HepG2 (cell line): ENCODE measurements around the gene COPZ1. TPM values are rescaled to one million over a fixed set of nuclear protein-coding genes. Genes with fewer than 3 reads are reported as not detected.

Experiments used
- ARHGAP35 ChIP-seq: sonication (generic); formaldehyde crosslinking; IDR thresholded peaks from 2 replicates; pipeline ENCODE4 v1.9.0; 2022; ENCODE audit warnings: mild to moderate bottlenecking, inconsistent platforms, moderate library complexity, missing genetic modification reagents, borderline replicate concordance
- CREB1 ChIP-seq, 2 experiments: fragments of 450-650 bp in 1 of 2; IDR thresholded peaks; 2 replicates each; pipeline ENCODE4 v1.6.1; 2016 to 2017; ENCODE audit warnings: control low read depth in 1 of 2, mild to moderate bottlenecking in 1 of 2, missing compliant biosample characterization in 1 of 2, missing genetic modification characterization in 1 of 2
- FOXK2 ChIP-seq: fragments of 450-650 bp; IDR thresholded peaks from 2 replicates; pipeline ENCODE4 v1.6.1; 2016
- HHEX ChIP-seq: IDR thresholded peaks from 2 replicates; pipeline ENCODE4 v1.6.1; 2016; ENCODE audit warnings: control low read depth
- JUNB ChIP-seq: sonication (generic); formaldehyde crosslinking; IDR thresholded peaks from 2 replicates; pipeline ENCODE4 v1.8.0; 2022; ENCODE audit warnings: missing genetic modification reagents, mild to moderate bottlenecking, borderline replicate concordance
- KAT7 ChIP-seq: IDR thresholded peaks from 2 replicates; pipeline ENCODE4 v1.6.1; 2018; ENCODE audit warnings: borderline replicate concordance, missing compliant biosample characterization
- KDM4B ChIP-seq: sonication (generic); formaldehyde crosslinking; IDR thresholded peaks from 2 replicates; pipeline ENCODE4 v1.4.0; 2020; ENCODE audit warnings: missing genetic modification reagents
- POLR2A ChIP-seq, 2 experiments: IDR thresholded peaks; 2 replicates each; pipeline ENCODE4 v1.6.1; 2011; ENCODE audit warnings: low read depth in 2 of 2, low read length in 2 of 2, mild to moderate bottlenecking in 1 of 2, moderate library complexity in 1 of 2; ENCODE audit not compliant: insufficient read depth in 1 of 2
- RFXANK ChIP-seq: IDR thresholded peaks from 2 replicates; pipeline ENCODE4 v1.6.1; 2016
- SP140L ChIP-seq: sonication (generic); formaldehyde crosslinking; IDR thresholded peaks from 2 replicates; pipeline ENCODE4 v1.4.0; 2020; ENCODE audit warnings: missing genetic modification reagents, borderline replicate concordance
- TARDBP ChIP-seq: sonication (generic); formaldehyde crosslinking; IDR thresholded peaks from 2 replicates; pipeline ENCODE4 v1.8.0; 2022; ENCODE audit warnings: mild to moderate bottlenecking, missing genetic modification reagents
- ZBTB37 ChIP-seq: sonication (generic); formaldehyde crosslinking; IDR thresholded peaks from 2 replicates; pipeline ENCODE4 v1.4.0; 2020; ENCODE audit warnings: mild to moderate bottlenecking, missing genetic modification reagents
- ZFAT ChIP-seq: sonication (generic); formaldehyde crosslinking; conservative IDR thresholded peaks from 2 replicates; pipeline ENCODE4 v1.8.1; 2023; ENCODE audit warnings: missing genetic modification reagents, inconsistent platforms
- ZFP36L1 ChIP-seq: sonication (generic); formaldehyde crosslinking; IDR thresholded peaks from 2 replicates; pipeline ENCODE4 v1.8.0; 2022; ENCODE audit warnings: mild to moderate bottlenecking, missing genetic modification reagents, moderate library complexity
- ZKSCAN5 ChIP-seq: sonication (generic); formaldehyde crosslinking; IDR thresholded peaks from 2 replicates; pipeline ENCODE4 v1.5.1; 2020; ENCODE audit warnings: mild to moderate bottlenecking, missing genetic modification reagents
- ZMYM2 ChIP-seq: sonication (generic); formaldehyde crosslinking; IDR thresholded peaks from 2 replicates; pipeline ENCODE4 v1.8.0; 2022; ENCODE audit warnings: mild to moderate bottlenecking, missing genetic modification reagents
- ZNF225 ChIP-seq: sonication (generic); formaldehyde crosslinking; IDR thresholded peaks from 2 replicates; pipeline ENCODE4 v1.4.0; 2020; ENCODE audit warnings: mild to moderate bottlenecking, missing genetic modification reagents
- ZNF263 ChIP-seq: sonication (generic); formaldehyde crosslinking; IDR thresholded peaks from 2 replicates; pipeline ENCODE4 v1.4.0; 2020; ENCODE audit warnings: missing genetic modification reagents
- ZNF362 ChIP-seq: sonication (generic); formaldehyde crosslinking; IDR thresholded peaks from 2 replicates; pipeline ENCODE4 v1.4.0; 2020; ENCODE audit warnings: missing genetic modification reagents, mild to moderate bottlenecking, borderline replicate concordance
- ZNF510 ChIP-seq: sonication (generic); formaldehyde crosslinking; IDR thresholded peaks from 2 replicates; pipeline ENCODE4 v1.4.0; 2020; ENCODE audit warnings: low read depth, mild to moderate bottlenecking, missing genetic modification reagents
- ZNF605 ChIP-seq: sonication (generic); formaldehyde crosslinking; IDR thresholded peaks from 2 replicates; pipeline ENCODE4 v1.8.0; 2022; ENCODE audit warnings: mild to moderate bottlenecking, missing genetic modification reagents
- ZNF615 ChIP-seq: sonication (generic); formaldehyde crosslinking; IDR thresholded peaks from 2 replicates; pipeline ENCODE4 v1.5.0; 2020; ENCODE audit warnings: mild to moderate bottlenecking, missing genetic modification reagents, borderline replicate concordance
- ZNF687 ChIP-seq: sonication (generic); formaldehyde crosslinking; IDR thresholded peaks from 2 replicates; pipeline ENCODE4 v1.5.1; 2020; ENCODE audit warnings: mild to moderate bottlenecking, missing genetic modification reagents, moderate library complexity
- ZNF761 ChIP-seq: sonication (generic); formaldehyde crosslinking; conservative IDR thresholded peaks from 2 replicates; pipeline ENCODE4 v1.4.0; 2020; ENCODE audit warnings: mild to moderate bottlenecking, missing genetic modification reagents
- ZSCAN12 ChIP-seq: sonication (generic); formaldehyde crosslinking; IDR thresholded peaks from 2 replicates; pipeline ENCODE4 v1.9.0; 2021; ENCODE audit warnings: mild to moderate bottlenecking, missing genetic modification reagents
- polyA plus RNA-seq, 8 experiments: library from polyadenylated mRNA; depleted of rRNA in 3 of 8; stranded (reverse) in 7 of 8; unstranded in 1 of 8; fragments of >200 nt; fragmentation: Illumina TruSeq in 4 of 8; extraction: Trizol in 4 of 8; gene quantifications; 2 replicates each; pipeline versions ENCODE4 v1.2.1 to v1.2.3, GENCODE V29; 2011 to 2016; ENCODE audit warnings: low read depth in 4 of 8, missing spikeins in 1 of 8, mixed read lengths in 1 of 8; ENCODE audit not compliant: insufficient read depth in 1 of 8
- total RNA-seq, 5 experiments: library from RNA; depleted of rRNA; stranded (reverse); fragments of >200 nt; fragmentation: Illumina TruSeq; extraction: Trizol; gene quantifications; 2 replicates each; pipeline ENCODE4 v1.2.3, GENCODE V29; 2016; ENCODE audit warnings: low read depth in 1 of 5

Gene COPZ1
- total and polyA plus RNA-seq, 2 of the 13 experiments (the other 11 are each of a cell fraction or from before 2014, with no cell fraction given): 125 to 184 TPM

GRCh38 chr12:54280468-54281260 is 44.3 kb upstream of the COPZ1 start, which contains the start of gene HNRNPA1 (continued):
- peak; percentile 5; the same call in 1 of the 2 replicates for TF ChIP-seq FOXK2
- no peak for TF ChIP-seq ZNF605 (CRISPR knock-in tag)
- 0 out of 2 replicates have a peak, but pooled peaks have one; percentile 55 for TF ChIP-seq ZNF615 (CRISPR knock-in tag)
- no peak for TF ChIP-seq JUNB (CRISPR knock-in tag)
- TF ChIP-seq ZNF510 (CRISPR knock-in tag): no peak
- peak; percentile 83; the same call in 1 of the 2 replicates for TF ChIP-seq KAT7 (CRISPR knock-in tag)
- peak; percentile 94 for TF ChIP-seq CREB1 (IDR thresholded peaks at IDR 0.05)
- TF ChIP-seq CREB1 (CRISPR knock-in tag; IDR thresholded peaks at IDR 0.05): peak; percentile 97
- no peak for TF ChIP-seq ZNF362 (CRISPR knock-in tag)
- TF ChIP-seq ZNF263: no peak; the same call in none of the 2 replicates
- TF ChIP-seq HHEX (CRISPR knock-in tag): no peak
- peak; percentile 75; the same call in 1 of the 2 replicates for TF ChIP-seq ZSCAN12 (CRISPR knock-in tag)
- TF ChIP-seq ARHGAP35: no peak
- TF ChIP-seq TARDBP (CRISPR knock-in tag): peak; percentile 30; the same call in 1 of the 2 replicates
- no peak; the same call in 1 of the 2 replicates for TF ChIP-seq SP140L
- TF ChIP-seq ZNF225 (CRISPR knock-in tag): 0 out of 2 replicates have a peak, but pooled peaks have one; percentile 47
- peak; percentile 22; the same call in 1 of the 2 replicates for TF ChIP-seq RFXANK (CRISPR knock-in tag)
- TF ChIP-seq ZFP36L1: no peak
- TF ChIP-seq KDM4B (CRISPR knock-in tag): no peak
- no peak for TF ChIP-seq ZNF761 (CRISPR knock-in tag)
- peak; percentile 99 to 100 for TF ChIP-seq POLR2A (IDR thresholded peaks at IDR 0.05; ENCODE audit: insufficient read depth in 1 of 2, low read depth in 2 of 2, low read length in 2 of 2)
- no peak for TF ChIP-seq ZFAT (CRISPR knock-in tag)
- TF ChIP-seq ZKSCAN5 (CRISPR knock-in tag): no peak
- TF ChIP-seq ZBTB37 (CRISPR knock-in tag): no peak
- TF ChIP-seq ZMYM2 (CRISPR knock-in tag): no peak
- TF ChIP-seq ZNF687: peak; percentile 76
